Stimulated activated CD8-positive, alpha-beta memory T cell treated with anti-CD3 and anti-CD28 coated beads, Interleukin-2, amount 100 ng/mL, for 48 hours (primary cell): ENCODE results near the gene LRGUK.

Experiments used
- DNase-seq, 2 donors: peaks; one replicate each; pipeline ENCODE4 v3.0.0-alpha.2; 2020; ENCODE audit warnings: low read depth in 2 of 2

Gene LRGUK

GRCh38 chr7:134300988-134301387 lies 173.8 kb downstream of the LRGUK start:
- no peak for DNase-seq

- no peak for DNase-seq
These were observed 174.5 kb downstream of the LRGUK start for GRCh38 chr7:134301592-134301991.

GRCh38 chr7:134302120-134302519 lies 175.0 kb downstream of the LRGUK start:
- DNase-seq: no peak

DNA sequence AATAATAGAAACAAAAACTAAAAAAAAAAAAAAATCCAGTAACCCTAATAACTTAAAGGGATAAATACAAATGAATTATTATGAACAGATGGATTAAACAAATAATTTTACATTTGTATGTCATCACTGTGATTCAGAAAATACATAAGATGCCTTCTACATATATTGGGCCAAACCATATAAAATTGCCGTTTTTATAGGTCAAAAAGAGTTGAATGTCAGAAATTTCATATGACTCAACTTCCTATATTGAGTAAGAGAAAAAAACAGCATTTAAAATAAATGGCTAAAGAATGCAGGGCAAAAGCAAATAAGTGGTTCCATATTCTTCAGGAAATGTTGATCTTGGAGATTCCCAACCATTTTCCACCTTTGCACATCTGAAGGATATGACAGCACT lies 180.2 kb downstream of the LRGUK start:
- no peak for DNase-seq

- no peak for DNase-seq
These were observed 181.4 kb downstream of the LRGUK start for GRCh38 chr7:134308548-134308947.

DNA sequence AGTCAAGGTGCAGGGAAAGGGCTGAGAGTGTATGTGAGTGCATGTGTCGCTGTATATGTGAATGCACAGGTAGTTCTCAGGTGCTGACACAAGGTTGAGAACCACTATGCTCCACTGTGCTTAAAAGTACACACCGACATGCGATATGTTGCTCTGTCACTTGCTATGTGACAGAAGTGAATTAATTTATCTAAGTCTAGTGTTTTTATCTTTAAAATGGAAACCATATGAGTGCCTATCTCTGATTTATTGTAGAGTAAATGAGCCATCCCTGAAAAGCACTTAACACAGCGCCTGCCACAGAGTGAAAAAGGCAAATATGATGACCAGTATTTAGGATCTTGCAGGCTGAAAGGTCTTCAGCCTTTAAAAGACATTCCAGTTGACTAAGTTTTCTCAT lies 184.7 kb downstream of the LRGUK start:
- no peak for DNase-seq

GRCh38 chr7:134312717-134313116 lies 185.6 kb downstream of the LRGUK start:
- no peak for DNase-seq

- no peak for DNase-seq
These were observed 186.4 kb downstream of the LRGUK start for GRCh38 chr7:134313543-134313942.
